GM19193 (cell line): ENCODE data around the gene CCDC93.
A peak's percentile ranks its signal among the peaks of the same experiment; 100 is the strongest.

Experiments used
- POLR2A ChIP-seq: IDR thresholded peaks from 4 replicates; pipeline ENCODE4 v1.6.1; 2011; ENCODE audit not compliant: insufficient read depth, insufficient read length; ENCODE audit errors: extremely low read depth

CCDC93 gene, protein sequence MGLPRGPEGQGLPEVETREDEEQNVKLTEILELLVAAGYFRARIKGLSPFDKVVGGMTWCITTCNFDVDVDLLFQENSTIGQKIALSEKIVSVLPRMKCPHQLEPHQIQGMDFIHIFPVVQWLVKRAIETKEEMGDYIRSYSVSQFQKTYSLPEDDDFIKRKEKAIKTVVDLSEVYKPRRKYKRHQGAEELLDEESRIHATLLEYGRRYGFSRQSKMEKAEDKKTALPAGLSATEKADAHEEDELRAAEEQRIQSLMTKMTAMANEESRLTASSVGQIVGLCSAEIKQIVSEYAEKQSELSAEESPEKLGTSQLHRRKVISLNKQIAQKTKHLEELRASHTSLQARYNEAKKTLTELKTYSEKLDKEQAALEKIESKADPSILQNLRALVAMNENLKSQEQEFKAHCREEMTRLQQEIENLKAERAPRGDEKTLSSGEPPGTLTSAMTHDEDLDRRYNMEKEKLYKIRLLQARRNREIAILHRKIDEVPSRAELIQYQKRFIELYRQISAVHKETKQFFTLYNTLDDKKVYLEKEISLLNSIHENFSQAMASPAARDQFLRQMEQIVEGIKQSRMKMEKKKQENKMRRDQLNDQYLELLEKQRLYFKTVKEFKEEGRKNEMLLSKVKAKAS

DNA sequence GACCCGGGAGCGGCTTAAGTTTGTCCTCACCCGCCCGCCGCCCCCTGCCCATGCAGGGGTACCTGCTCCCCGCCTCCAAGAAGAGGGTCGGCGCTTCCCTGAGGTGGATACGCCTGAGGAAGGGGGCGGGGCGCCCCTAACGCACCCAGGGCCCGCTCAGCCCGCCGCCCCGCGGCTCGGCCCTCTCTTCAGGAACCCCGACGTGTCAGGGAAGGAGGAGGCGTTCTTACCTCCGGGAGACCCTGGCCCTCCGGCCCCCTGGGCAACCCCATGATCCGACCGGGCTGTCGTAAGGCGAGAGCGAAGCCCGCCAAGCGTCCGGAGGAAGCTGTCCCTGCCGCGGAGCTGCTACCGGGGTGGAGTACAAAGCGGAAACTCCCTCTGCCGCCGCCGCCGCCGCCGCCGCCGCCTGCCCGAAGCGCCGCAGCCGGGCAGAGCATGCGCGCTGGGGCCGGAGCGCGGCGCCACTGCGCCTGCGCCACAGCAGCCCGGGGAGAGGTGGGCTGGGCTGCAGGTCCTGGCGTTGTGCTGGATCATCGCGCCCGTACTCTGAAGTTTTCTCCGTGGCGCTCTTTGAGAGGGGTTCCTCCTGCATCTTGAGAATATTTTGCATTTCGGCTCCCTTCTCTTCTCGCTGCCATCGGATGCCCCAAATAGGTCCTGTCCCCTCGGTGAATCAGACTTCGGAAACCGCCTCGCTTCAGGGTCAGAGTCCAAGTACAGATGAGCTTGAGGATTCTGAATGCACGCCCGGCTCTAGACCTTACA lies at the start of gene CCDC93:
TSS of gene CCDC93 (minus strand) at position 347 of the 768 bp plus-strand sequence. CDS start at position 272, 75 bp downstream.
- peak; percentile 73 for TF ChIP-seq POLR2A

DNA sequence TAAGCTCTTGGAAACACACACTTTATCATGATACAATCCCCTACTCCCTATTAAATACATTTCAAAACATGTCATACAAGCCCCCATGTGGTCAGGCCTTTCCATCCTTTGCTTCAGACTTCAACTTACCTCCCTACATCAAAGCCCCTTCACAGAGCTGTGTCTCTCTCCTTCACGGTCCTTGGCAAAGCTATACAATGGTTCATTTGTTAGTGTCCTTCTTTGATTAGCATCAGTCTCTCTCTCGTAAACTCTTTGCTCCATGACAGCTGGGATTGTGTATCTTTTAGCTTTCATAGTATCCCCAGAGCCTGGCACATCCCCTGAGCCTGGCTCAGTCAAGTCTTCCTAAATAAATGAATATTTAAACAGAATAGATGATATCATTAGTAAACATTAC lies 48.8 kb upstream of the CCDC93 start:
- no peak for TF ChIP-seq POLR2A

DNA sequence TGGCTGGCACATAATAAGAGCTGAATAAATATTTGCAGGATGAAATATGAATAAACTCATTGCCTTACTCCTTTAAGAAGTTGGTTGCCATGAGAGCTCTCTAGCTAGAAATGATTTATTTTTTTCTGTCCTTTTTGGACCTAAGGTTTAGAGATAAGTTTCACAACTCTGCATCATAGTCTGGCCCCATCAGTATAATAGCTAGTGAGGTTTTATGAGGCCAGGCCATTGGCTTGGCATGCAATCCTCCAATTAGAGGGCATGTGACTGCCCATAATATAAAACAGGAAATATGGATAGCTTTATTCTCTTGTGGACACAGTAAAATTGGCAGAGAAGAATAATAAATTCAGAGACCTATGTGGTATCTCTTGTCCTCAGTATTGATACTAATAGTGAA lies 48.2 kb upstream of the CCDC93 start:
- no peak for TF ChIP-seq POLR2A

DNA sequence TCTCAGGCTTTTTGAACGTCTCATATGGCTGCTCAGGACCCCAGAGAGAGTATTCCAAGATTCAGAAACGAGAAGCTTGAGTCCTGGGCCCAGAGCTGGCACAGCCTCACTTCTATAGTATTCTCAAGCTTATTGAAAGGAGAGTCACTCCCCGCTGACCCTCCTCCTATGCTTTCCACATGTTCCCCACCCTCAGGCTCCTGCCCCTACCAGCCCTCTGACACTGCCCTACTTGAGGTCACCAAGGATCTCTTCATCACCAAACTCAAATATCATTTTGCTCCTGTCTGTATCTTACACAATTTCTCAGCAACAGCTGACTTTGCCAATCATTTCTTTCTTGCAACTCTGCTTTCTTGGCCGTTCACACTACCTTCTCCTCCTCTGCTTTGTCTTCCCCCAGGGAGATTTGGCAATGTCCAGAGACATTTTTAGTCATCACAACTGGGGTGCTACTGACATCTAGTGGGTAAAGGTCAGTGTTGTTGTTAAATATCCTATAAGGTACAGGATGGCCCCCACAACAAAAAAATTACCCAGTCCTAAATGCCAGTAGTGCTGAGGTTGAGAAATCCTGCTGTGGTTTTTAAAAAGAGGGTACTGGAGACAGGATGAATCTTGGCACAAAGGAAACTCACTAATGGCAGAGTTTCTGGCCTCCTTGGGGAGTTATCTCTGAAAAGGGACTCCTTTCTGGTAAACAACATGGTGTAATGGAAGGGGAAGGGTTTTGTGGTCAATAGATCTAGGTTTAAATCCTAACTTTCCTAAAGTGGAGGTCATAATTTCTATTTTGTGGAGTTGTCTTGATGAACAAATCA lies 47.5 kb upstream of the CCDC93 start:
- TF ChIP-seq POLR2A: no peak

DNA sequence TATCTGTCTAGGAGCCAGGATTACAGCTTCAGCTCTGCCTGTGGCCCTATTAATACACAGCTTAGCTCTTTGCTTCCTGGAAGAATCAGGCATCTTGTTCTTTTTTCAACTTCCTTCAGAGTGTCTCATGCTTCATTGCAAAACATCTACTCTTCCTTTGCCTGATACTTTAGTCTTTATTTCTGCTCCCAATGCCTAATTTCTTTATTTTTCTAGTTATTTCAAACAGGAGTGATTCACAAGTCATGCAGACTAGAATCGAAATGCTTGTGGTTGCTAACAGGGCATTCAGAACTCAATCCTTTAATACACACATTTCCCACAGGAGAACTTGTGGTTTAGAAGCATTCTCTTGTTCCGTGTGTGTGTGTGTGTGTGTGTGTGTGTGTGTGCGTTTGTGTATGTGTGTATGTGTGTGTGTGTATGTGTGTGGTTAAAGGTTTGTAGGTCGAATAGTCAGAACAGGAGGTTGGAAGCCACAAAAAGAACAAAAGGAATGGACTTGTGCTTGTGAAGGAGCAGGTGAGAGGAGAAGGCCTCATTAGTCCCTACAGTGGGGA lies 46.1 kb upstream of the CCDC93 start:
- no peak for TF ChIP-seq POLR2A

DNA sequence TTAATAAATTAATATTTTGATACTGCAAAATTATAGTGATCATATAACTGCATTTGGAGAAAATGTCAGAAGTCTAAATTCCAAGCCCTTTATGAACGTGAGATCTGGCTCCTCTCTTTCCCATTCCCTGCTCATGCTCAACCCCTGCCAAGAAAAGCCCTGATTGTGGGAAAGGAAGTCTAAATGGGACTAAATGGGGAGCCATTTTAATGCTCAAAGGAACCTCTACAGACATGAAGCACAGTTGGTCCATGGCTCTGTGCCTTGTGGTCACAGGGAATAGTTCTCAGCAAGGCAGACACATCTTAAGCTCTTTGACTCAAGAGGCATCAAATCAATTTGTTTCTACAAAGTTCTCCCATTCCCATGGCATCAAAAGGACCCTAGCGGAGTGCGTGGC lies 45.1 kb upstream of the CCDC93 start:
- no peak for TF ChIP-seq POLR2A

DNA sequence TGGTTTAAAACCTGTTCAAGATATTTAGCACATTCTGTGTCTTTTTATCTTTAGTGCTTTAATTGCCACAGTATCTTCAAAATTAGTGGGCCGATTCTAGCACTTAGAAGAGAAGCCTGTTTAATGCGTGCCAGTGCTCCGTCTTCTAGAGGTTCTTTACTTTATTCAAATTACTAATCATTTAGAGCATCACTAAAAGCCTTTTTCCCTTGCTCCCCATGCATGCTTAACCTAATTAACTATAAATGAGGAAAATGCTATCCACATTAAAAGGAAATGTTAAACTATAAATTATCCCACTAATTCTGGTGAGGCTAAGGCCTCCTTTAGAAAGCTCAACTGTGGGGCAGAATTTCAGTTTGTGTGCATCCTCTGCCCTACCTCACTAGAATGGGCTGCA lies 42.9 kb upstream of the CCDC93 start:
- TF ChIP-seq POLR2A: no peak

DNA sequence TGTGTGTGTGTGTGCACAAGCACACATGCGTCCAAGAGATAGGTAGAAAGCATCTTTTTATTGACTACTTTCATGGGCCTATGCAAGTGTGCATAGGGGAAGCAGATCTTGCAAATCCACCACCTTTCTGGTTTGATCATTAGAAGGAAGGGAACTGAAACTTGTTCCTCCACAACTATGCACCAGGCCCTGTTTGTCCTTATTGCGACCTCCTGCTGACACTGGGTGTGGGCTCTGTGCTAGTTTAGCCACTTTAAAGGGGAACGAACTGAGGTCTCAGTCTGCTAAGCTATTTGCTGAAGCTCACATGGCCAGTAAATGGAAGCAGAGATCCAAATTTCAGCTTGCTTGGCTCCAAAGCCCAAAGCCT lies 42.3 kb upstream of the CCDC93 start:
- no peak for TF ChIP-seq POLR2A

DNA sequence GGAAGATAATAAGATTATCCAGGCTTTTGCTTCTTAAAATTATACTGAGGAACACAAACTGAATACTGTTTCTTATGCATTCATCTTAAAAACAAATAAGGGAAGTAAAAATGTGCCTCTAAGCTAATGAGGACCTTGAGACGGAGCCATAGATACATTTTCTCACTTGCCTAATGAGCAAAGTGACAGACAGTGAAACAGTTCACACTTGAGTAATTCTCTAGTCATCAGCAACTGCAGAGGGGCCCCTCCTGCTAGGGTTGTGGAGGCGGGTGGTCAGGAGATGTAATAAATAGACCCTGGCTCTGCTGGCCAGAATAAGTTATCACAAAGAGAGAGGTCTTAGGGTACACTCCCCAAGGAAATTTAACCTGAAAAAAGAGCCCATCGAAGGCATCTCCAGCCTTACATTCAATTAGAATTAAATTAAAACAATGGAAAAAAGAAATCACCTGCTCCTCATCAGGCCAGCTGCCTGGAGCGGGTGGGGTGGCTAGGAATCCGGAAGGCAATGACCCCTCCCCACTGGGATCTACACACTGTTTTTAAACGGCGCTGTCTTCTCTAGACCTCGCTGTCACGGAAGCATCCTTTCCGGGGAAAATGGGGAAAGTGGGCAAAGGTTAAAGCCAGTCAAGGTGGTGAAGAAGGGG lies 41.8 kb upstream of the CCDC93 start:
- no peak for TF ChIP-seq POLR2A

DNA sequence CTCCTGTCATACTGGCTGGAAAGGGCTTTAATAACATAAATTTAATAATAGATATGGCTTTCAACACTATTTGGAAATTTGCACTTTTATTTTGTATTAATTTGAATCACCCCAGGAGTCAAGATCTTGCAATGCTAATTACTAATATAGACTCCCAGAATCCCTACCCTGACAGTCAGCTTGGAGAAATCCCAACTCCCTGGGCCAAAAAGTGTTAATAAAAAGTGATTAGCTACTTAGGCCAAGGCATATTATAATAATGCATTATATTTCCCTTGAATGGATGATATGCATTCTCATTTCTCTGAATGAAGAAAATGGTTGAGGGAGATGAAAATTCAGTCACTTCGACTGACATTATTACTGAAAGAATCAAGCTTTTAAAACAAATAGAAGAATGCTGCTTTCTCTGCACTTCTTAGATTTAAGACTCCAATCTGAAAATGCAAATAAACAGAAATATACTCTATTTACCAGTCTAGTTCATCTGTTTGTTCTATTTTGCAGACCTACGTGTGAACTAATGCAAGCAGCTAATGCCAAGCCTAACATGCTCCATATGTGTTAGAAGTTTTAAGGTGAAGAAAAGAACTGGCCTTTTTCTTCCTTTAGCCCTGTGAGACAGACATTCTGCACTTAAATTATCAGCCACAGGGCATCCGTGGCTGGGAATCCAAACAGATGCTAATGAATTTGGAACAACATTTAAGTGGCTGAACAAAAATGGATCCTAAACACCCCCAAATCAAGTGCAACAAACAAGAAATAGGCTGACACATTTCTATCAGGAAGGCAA lies 40.5 kb upstream of the CCDC93 start:
- TF ChIP-seq POLR2A: no peak

DNA sequence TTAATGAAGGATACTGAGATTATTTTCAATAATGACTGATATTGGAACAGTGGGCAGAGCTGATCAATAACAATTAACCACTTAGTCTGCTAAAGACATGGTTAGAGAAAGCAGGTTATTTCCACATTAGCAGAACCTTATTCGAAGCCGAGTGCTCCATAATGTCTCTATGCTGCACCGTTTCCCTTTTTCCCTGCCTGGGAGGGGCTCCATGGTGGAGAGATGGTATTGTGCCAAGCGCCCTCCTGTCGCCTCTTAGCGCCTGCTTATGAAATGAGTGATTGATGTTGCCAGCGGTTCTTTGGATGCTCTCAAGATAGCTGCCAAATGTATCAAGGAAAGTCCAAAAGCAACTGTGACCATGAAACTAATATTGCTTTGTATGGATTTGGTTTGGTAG lies 39.8 kb upstream of the CCDC93 start:
- TF ChIP-seq POLR2A: no peak

DNA sequence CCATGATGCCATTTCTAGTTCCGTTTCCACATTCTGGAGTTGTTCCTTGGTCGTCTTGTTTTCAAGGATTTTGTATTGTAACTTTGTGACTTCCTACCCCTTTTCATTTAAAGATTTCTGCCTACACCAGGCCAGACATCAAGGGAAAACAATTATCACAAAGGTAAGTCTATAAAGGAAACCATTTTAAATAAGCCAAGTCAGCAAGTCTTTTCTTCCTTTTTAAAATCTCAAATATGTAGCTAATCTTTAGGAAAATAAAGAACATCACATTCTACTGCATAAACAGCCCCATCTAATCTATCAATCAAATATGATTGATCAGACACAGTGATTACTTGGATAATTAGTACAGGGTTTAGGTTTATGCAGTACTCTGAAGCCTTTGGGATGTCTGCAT lies 38.6 kb upstream of the CCDC93 start:
- no peak for TF ChIP-seq POLR2A

DNA sequence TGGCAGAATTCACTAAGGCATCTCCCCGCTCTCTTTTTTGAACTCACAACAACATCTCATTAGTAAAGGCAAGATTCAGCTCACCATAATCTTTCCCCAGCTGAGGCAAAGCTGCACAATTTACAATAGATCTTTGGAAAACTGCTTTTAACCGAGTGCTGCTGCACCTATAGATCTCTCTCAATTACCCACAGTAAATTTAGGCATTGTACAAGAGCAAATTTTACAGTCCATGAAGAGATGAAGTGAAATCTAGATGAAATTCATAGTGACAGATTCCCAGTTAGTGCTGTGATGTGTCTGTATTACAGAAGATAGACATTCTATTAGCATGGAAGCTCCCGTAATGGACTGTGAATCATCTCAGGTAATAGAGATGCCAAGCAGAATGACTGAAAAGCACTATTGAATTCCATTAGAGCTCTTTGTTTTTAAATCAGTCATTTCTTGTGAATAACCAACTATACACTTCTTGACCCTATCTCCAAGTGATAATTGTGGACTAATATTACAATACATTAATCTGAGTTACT lies 38.0 kb upstream of the CCDC93 start:
- TF ChIP-seq POLR2A: no peak
